ENCODE data around the gene ANK3.

Gene ANK3

DNA sequence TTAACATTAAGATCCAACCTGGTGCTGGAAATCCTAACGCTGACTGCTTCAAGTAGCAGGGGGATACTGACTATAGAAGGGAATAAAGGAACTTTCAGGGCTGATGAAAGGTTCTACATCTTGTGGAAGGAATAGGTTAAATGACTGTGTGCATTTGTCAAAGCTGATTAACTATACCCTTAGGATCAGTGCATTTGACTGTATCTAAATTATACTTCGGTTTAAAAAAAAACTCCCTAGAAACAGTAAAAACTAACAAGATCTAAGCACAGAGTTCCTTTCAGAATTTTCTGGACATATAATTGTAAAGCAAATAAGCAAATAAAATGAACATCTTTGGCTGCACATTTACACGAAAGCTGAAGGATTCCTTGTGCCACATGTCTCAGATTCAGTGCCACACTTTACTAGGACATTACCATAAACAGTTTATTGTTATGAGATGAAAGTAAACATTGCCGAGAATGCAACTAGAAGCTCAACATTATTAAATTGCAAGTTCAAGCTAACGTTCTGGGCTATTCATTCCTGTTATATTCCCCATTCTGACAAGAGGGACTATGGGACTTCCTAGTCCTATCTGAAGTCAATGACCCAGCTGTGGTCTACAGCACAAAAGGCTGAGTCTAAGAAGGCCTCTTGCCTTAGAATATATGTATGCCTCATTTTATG lies 20.7 kb downstream of the ANK3 start:
- Histone ChIP-seq H3K9me3 (ENCODE audit: control insufficient read depth in 5 of 5, low read length in 5 of 5) (no peaks in the 10 kb centered on the region), H3K27ac (ENCODE audit: low read depth, low read length) (no peak overlapping the region), H3K36me3 (ENCODE audit: control insufficient read depth in 5 of 5, insufficient read depth in 5 of 5, low read length in 5 of 5) (no peaks in the 10 kb centered on the region), H3K9ac (ENCODE audit: low read length in 5 of 5) (no peak overlapping the region), H3K4me3 (ENCODE audit: low read depth in 1 of 5, low read length in 5 of 5) (no peak overlapping the region), H3K4me1 (ENCODE audit: control insufficient read depth in 5 of 5, insufficient read depth in 5 of 5, low read length in 5 of 5) (no peaks in the 10 kb centered on the region), H3K27me3 (ENCODE audit: control insufficient read depth in 5 of 5, insufficient read depth in 4 of 5, low read length in 5 of 5) (no peaks in the 10 kb centered on the region)

DNA sequence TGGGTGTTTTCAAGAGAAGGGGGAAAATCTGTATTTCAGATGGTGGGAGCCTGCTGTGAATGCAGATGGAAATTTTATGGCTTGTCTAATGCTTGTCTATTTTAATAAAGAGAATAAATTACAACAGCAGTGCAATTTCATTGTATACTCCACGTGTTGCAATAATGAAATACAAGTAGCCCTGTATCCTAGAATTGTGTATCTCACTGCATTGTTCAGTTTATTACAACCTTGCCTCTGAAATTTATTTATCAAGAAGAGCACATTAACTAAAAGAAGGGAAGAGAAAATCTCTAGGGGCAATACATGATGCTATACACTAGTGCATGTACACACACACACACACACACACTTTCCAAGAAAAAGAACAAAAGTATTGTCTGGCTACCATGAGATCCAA lies 21.8 kb downstream of the ANK3 start:
- no peak overlapping the region for H3K4me3 ChIP-seq (ENCODE audit: low read depth in 1 of 5, low read length in 5 of 5)
- no peaks in the 10 kb centered on the region for H3K4me1 ChIP-seq (ENCODE audit: control insufficient read depth in 5 of 5, insufficient read depth in 5 of 5, low read length in 5 of 5)
- no peaks in the 10 kb centered on the region for H3K27me3 ChIP-seq (ENCODE audit: control insufficient read depth in 5 of 5, insufficient read depth in 4 of 5, low read length in 5 of 5)
- H3K36me3 ChIP-seq (ENCODE audit: control insufficient read depth in 5 of 5, insufficient read depth in 5 of 5, low read length in 5 of 5) = no peaks in the 10 kb centered on the region
- H3K9ac ChIP-seq (ENCODE audit: low read length in 5 of 5) = no peak overlapping the region
- no peak overlapping the region for H3K27ac ChIP-seq (ENCODE audit: low read depth, low read length)
- H3K9me3 ChIP-seq (ENCODE audit: control insufficient read depth in 5 of 5, low read length in 5 of 5) = no peaks in the 10 kb centered on the region

DNA sequence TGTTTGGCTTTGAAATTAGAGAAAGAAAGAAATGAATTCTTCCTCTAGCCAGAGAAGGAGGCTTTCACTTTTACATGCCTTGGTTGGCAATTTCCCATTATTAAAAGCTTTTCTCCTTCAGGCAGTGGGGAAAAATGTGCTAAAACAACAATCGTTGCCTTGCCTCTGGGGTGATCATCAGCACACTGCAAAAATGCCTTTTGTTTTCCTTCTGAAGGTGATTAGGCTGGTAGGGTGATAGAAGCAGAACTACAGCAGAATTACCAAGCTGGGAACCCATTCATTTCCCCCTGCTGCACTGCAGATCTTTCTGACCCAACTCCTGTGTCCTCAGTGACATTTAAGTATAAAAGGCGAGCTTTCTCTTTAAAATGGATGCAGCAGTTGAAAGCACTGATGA lies 22.2 kb downstream of the ANK3 start:
- no peaks in the 10 kb centered on the region for H3K4me1 ChIP-seq (ENCODE audit: control insufficient read depth in 5 of 5, insufficient read depth in 5 of 5, low read length in 5 of 5)
- H3K4me3 ChIP-seq (ENCODE audit: low read depth in 1 of 5, low read length in 5 of 5) = no peak overlapping the region
- no peak overlapping the region for H3K27ac ChIP-seq (ENCODE audit: low read depth, low read length)
- no peaks in the 10 kb centered on the region for H3K9me3 ChIP-seq (ENCODE audit: control insufficient read depth in 5 of 5, low read length in 5 of 5)
- no peaks in the 10 kb centered on the region for H3K27me3 ChIP-seq (ENCODE audit: control insufficient read depth in 5 of 5, insufficient read depth in 4 of 5, low read length in 5 of 5)
- no peaks in the 10 kb centered on the region for H3K36me3 ChIP-seq (ENCODE audit: control insufficient read depth in 5 of 5, insufficient read depth in 5 of 5, low read length in 5 of 5)
- H3K9ac ChIP-seq (ENCODE audit: low read length in 5 of 5) = no peak overlapping the region

DNA sequence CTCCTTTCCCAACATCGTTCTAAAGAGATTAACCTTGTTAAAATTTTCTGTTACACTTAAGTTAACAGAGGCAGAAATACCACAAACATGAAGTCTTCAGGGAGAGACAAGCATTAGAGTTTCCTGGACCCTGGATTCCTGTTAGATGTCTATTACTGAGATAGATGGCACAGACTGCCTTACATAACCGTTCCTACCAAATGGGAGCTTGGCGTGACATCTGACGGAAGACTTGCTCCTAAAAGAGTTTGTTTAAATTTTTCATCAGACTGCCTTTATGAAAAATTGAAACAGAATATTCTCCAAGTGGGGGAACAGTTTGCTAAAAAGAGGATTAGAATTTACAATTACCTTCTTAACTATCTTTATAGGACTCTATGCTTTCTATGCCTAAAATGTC lies 22.7 kb downstream of the ANK3 start:
- Histone ChIP-seq H3K36me3 (ENCODE audit: control insufficient read depth in 5 of 5, insufficient read depth in 5 of 5, low read length in 5 of 5) (no peaks in the 10 kb centered on the region), H3K27me3 (ENCODE audit: control insufficient read depth in 5 of 5, insufficient read depth in 4 of 5, low read length in 5 of 5) (no peaks in the 10 kb centered on the region), H3K4me1 (ENCODE audit: control insufficient read depth in 5 of 5, insufficient read depth in 5 of 5, low read length in 5 of 5) (no peaks in the 10 kb centered on the region), H3K9ac (ENCODE audit: low read length in 5 of 5) (no peak overlapping the region), H3K9me3 (ENCODE audit: control insufficient read depth in 5 of 5, low read length in 5 of 5) (no peaks in the 10 kb centered on the region), H3K27ac (ENCODE audit: low read depth, low read length) (no peak overlapping the region), H3K4me3 (ENCODE audit: low read depth in 1 of 5, low read length in 5 of 5) (no peak overlapping the region)

DNA sequence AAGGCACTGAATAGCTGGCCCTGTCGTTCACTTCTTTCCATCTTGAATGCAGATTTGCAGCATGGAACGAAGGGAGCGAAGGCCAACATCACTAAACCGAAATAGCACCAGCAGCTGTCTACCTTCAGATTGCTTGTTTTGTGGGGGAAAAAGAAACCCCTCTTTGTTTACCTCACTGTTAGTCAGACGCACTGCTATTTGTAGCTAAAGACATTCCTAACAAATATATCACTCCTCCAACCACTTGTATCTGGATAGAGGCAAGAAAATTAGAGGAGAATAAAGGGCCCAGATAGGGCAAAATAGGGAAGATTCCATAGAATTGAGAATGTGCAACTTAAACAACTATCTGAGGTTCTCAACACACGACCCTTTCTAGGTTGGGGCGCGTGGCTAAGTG lies 26.5 kb downstream of the ANK3 start:
- no peaks in the 10 kb centered on the region for H3K36me3 ChIP-seq (ENCODE audit: control insufficient read depth in 5 of 5, insufficient read depth in 5 of 5, low read length in 5 of 5)

DNA sequence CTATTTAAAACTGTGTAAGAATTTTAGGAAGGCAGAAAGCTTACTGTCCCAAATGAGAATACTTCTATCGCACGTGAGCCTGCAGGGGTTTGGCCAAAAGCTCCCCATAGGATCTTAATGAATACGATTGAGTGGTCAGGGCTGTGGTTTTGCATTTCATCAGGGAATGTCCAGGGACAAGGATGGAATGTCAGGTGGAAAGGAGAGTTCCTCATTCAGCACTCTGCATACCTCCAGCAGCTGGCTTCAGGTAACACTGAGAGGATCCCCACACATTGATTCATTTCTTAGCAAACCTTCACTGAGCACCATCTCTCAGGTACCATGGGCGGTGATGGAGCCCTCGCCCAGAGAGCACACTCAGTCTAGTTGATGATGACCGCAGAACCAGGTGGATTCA lies 27.2 kb downstream of the ANK3 start:
- Histone ChIP-seq H3K36me3 (ENCODE audit: control insufficient read depth in 5 of 5, insufficient read depth in 5 of 5, low read length in 5 of 5) (no peaks in the 10 kb centered on the region), H3K9ac (ENCODE audit: low read length in 5 of 5) (no peak overlapping the region), H3K9me3 (ENCODE audit: control insufficient read depth in 5 of 5, low read length in 5 of 5) (no peaks in the 10 kb centered on the region), H3K27ac (ENCODE audit: low read depth, low read length) (no peak overlapping the region), H3K4me1 (ENCODE audit: control insufficient read depth in 5 of 5, insufficient read depth in 5 of 5, low read length in 5 of 5) (no peaks in the 10 kb centered on the region), H3K27me3 (ENCODE audit: control insufficient read depth in 5 of 5, insufficient read depth in 4 of 5, low read length in 5 of 5) (no peaks in the 10 kb centered on the region), H3K4me3 (ENCODE audit: low read depth in 1 of 5, low read length in 5 of 5) (no peak overlapping the region)

More for the DNA sequence above, 26.5 kb downstream of the ANK3 start:
- Histone ChIP-seq H3K27me3 (ENCODE audit: control insufficient read depth in 5 of 5, insufficient read depth in 4 of 5, low read length in 5 of 5) (no peaks in the 10 kb centered on the region), H3K27ac (ENCODE audit: low read depth, low read length) (no peak overlapping the region), H3K4me3 (ENCODE audit: low read depth in 1 of 5, low read length in 5 of 5) (no peak overlapping the region), H3K9me3 (ENCODE audit: control insufficient read depth in 5 of 5, low read length in 5 of 5) (no peaks in the 10 kb centered on the region), H3K4me1 (ENCODE audit: control insufficient read depth in 5 of 5, insufficient read depth in 5 of 5, low read length in 5 of 5) (no peaks in the 10 kb centered on the region), H3K9ac (ENCODE audit: low read length in 5 of 5) (no peak overlapping the region)

DNA sequence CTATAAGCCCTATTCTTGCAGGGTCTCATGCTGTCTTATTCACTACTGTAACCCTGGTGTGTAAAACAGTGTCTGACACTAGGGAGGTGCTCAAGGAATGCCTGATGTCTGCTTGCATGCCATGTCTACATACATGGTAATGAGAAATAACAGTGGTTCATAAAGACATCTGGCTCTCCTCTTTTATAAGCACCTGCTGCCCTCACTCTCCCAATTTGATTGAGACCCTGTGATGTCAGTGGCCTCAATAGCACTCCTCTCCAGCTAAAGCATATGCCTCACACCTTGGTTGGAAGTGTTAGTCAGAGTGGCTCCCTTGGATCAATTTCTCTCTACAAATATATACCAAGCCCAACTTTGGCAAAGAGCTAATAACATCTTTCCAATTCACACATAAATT lies 30.6 kb downstream of the ANK3 start:
- Histone ChIP-seq H3K9ac (ENCODE audit: low read length in 5 of 5) (no peak overlapping the region), H3K4me1 (ENCODE audit: control insufficient read depth in 5 of 5, insufficient read depth in 5 of 5, low read length in 5 of 5) (peaks cover 0 to 10% (median 2%) of the 10 kb centered on the region in 5 donors), H3K27ac (ENCODE audit: low read depth, low read length) (no peak overlapping the region), H3K4me3 (ENCODE audit: low read depth in 1 of 5, low read length in 5 of 5) (no peak overlapping the region), H3K27me3 (ENCODE audit: control insufficient read depth in 5 of 5, insufficient read depth in 4 of 5, low read length in 5 of 5) (no peaks in the 10 kb centered on the region), H3K9me3 (ENCODE audit: control insufficient read depth in 5 of 5, low read length in 5 of 5) (no peaks in the 10 kb centered on the region), H3K36me3 (ENCODE audit: control insufficient read depth in 5 of 5, insufficient read depth in 5 of 5, low read length in 5 of 5) (no peaks in the 10 kb centered on the region)

DNA sequence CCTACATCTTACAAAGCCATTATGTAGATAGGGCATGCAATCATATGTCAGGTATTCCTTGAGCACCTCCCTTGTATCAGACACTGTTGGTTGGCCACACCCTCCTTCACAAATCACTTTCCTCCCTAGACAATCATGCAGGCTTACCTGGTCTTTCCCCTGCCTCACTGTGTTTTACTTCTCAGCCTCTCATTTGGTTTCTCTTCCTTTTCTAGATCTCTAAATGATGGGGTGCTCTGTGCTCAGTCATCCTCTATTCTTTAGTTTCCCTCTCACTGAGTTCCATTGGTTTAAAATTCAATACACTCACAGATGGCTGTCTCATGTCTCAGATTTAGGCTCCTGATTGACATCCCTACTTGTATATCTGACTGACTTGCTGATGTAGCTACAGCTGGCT lies 31.4 kb downstream of the ANK3 start:
- Histone ChIP-seq H3K9me3 (ENCODE audit: control insufficient read depth in 5 of 5, low read length in 5 of 5) (no peaks in the 10 kb centered on the region), H3K27ac (ENCODE audit: low read depth, low read length) (no peak overlapping the region), H3K27me3 (ENCODE audit: control insufficient read depth in 5 of 5, insufficient read depth in 4 of 5, low read length in 5 of 5) (no peaks in the 10 kb centered on the region), H3K36me3 (ENCODE audit: control insufficient read depth in 5 of 5, insufficient read depth in 5 of 5, low read length in 5 of 5) (no peaks in the 10 kb centered on the region), H3K4me3 (ENCODE audit: low read depth in 1 of 5, low read length in 5 of 5) (no peak overlapping the region), H3K9ac (ENCODE audit: low read length in 5 of 5) (no peak overlapping the region), H3K4me1 (ENCODE audit: control insufficient read depth in 5 of 5, insufficient read depth in 5 of 5, low read length in 5 of 5) (peaks cover 0 to 18% (median 9%) of the 10 kb centered on the region in 5 donors)

DNA sequence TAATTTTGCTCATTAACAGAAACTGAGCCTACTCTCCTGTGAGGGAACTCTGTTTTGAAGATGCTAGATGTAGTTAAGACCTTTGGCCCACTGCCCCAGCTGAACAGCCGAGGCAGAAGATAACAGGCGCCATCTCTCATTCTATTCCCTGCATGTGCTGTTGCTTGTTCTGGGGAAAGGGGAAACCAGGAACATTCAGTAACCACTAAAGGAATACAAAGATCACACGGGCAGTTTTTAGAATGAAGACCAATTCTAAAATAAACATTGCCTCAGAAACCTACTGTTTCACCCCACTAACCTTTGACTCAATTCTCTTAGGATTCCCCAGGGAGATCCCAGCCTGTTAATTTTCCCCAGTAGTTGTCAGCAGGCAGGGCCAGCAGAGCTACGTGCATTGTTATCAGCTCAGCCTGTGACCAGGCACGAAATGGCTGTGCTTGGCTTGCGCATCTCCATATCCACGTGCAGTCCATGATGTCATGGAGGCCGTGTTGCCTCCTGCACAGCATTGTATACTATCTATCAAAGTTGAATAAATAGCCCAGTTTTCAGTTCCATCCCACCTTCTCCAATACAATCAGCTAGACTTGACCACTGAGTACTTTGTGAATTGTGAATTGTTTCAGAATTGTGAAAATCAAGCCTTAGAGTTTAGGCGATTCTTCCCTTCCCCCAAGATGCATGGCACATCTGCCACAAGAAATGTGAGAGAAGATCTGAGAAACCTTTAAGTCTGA lies 36.0 kb downstream of the ANK3 start:
- H3K36me3 ChIP-seq (ENCODE audit: control insufficient read depth in 5 of 5, insufficient read depth in 5 of 5, low read length in 5 of 5) = no peaks in the 10 kb centered on the region
- no peak overlapping the region for H3K27ac ChIP-seq (ENCODE audit: low read depth, low read length)
- H3K27me3 ChIP-seq (ENCODE audit: control insufficient read depth in 5 of 5, insufficient read depth in 4 of 5, low read length in 5 of 5) = no peaks in the 10 kb centered on the region
- H3K4me1 ChIP-seq (ENCODE audit: control insufficient read depth in 5 of 5, insufficient read depth in 5 of 5, low read length in 5 of 5) = peaks cover 0 to 21% (median 11%) of the 10 kb centered on the region in 5 donors
- no peaks in the 10 kb centered on the region for H3K9me3 ChIP-seq (ENCODE audit: control insufficient read depth in 5 of 5, low read length in 5 of 5)
- no peak overlapping the region for H3K9ac ChIP-seq (ENCODE audit: low read length in 5 of 5)
- H3K4me3 ChIP-seq (ENCODE audit: low read depth in 1 of 5, low read length in 5 of 5) = peak overlapping the region in 2 of 5 donors; percentile 26 to 42

DNA sequence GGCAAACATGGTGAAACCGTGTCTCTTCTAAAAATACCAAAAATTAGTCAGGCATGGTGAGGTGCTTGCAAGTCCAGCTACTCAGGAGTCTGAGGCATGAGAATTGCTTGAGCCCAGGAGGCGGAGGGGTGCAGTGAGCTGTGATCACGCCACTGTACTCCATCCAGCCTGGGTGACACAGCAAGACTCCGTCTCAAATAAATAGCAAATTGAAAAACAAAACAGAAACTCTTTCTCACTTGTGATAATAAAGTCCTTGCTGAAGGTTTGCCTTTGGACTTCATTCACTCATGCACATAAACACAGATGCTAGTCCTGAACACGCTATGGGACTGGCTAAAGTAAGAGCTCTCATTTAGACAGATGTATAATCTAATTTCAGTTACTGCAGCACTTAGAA lies 37.6 kb downstream of the ANK3 start:
- Histone ChIP-seq H3K4me1 (ENCODE audit: control insufficient read depth in 5 of 5, insufficient read depth in 5 of 5, low read length in 5 of 5) (peaks cover 0 to 21% (median 11%) of the 10 kb centered on the region in 5 donors), H3K9me3 (ENCODE audit: control insufficient read depth in 5 of 5, low read length in 5 of 5) (no peaks in the 10 kb centered on the region), H3K27ac (ENCODE audit: low read depth, low read length) (no peak overlapping the region), H3K9ac (ENCODE audit: low read length in 5 of 5) (no peak overlapping the region), H3K36me3 (ENCODE audit: control insufficient read depth in 5 of 5, insufficient read depth in 5 of 5, low read length in 5 of 5) (no peaks in the 10 kb centered on the region), H3K4me3 (ENCODE audit: low read depth in 1 of 5, low read length in 5 of 5) (no peak overlapping the region), H3K27me3 (ENCODE audit: control insufficient read depth in 5 of 5, insufficient read depth in 4 of 5, low read length in 5 of 5) (no peaks in the 10 kb centered on the region)
